NCI-H446 treated with DMSO at 0.1 percent for 48 hours (cell line): ENCODE data around the gene MYDGF.

ENCODE experiments used
- DNase-seq: peaks from one replicate; lab custom pipeline; 2025; lab: John Stamatoyannopoulos, UW

Gene MYDGF

GRCh38 chr19:4673726-4674125 is 3.6 kb upstream of the MYDGF start:
- no peak for DNase-seq

DNA sequence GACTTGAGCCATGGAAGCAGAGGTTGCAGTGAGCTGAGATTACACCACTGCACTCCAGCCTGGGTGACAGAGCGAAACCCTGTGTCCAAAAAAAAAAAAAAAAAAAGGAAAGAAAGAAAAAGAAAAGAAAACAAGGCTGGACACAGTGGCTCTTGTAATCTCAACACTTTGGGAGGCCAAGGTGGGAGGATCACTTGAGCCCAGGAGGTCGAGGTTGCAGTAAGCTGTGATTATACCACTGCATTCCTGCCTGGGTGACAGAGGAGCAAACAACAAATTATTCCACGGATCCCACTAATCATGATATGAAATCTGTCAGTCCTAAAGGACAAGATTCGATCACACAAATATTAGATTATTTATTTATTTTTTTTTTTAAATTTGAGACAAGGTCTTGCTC is 3.1 kb upstream of the MYDGF start:
- DNase-seq = no peak

DNA sequence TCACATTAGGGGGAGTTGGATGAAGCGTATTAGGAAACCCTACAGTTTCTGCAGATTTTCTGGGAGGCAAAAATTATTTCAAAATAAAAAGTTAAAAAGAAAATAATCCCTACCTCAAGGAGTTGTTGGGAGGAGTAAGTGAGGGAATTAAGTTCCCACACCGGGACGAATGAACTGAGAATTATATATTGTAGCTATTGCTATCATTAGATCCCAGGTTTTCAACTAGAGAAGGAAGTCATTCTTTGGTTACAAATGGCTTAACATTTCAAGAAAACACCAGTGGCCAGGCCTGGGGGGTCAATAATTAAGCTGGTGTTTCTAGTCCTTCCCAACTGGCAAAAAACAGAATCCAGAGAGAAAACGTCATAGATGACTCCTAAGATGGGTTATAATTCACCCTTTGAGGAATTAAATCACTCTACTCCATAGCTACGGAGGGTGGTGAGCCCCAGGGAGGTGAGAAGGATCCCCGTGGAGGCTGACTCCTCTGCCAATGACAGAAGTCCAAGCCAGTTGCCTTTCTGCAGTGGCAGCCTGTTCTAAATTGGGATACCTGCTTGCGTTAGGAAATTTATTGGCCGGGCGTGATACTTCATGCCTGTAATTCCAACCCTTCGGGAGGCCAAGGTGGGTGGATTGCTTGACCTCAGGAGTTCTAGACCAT is 1.2 kb upstream of the MYDGF start:
- DNase-seq = no peak

DNA sequence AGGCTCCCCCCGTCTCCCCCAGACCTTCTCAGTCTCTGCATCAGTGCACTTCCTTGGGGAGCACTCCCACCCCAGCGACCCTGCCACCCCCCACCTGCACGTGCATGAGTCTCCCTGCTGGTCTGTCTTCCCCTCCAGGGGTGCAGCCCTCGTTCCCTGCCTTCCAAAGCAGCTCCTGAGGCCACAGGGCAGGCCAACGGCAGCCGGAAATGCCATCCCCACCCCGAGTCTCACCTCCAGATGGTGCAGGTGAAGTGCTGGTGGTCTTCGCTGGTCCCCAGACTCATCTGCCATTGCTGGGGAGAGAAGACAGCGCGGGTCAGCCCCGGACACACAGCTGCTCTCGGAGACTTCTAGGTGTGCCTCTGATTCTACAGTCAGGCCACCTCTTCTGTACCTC is 5.5 kb downstream of the MYDGF start:
- DNase-seq = no peak

GRCh38 chr19:4662812-4663211 is 7.3 kb downstream of the MYDGF start:
- no peak for DNase-seq

DNA sequence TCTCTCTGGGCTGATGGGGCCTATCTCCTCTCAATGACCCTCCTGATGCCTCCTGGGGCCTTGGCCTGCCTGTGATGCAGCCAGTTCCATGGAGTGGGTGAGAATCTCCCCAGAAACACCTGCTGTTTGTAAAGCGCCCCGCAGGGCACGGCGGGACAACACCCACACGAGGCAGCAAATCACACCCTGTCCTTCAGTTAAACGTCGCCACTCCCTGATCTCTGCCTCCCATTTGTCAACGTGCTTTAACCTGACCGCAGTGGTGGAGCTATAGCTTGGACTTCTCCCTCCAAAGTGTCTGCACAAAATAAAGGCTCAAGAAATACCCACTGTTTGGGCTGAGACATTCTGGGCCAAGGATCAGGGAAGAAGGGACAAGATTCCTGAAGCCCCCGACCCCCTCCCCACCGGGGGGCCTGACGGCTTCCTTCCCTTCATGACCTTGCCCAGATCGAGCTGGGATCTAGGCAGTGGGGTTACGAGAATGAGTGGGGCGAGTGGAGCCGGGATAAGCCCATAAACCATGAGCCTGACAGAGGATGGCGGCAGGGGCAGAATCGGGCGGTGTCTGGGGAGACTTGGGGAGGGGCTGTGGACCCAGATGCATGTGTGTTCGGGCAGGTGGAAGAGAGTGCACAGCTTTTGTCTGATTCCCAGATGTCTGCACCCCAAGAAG is 8.0 kb downstream of the MYDGF start:
- DNase-seq = no peak

- DNase-seq = no peak
Measured at GRCh38 chr19:4660993-4661392, 9.1 kb downstream of the MYDGF start.

DNA sequence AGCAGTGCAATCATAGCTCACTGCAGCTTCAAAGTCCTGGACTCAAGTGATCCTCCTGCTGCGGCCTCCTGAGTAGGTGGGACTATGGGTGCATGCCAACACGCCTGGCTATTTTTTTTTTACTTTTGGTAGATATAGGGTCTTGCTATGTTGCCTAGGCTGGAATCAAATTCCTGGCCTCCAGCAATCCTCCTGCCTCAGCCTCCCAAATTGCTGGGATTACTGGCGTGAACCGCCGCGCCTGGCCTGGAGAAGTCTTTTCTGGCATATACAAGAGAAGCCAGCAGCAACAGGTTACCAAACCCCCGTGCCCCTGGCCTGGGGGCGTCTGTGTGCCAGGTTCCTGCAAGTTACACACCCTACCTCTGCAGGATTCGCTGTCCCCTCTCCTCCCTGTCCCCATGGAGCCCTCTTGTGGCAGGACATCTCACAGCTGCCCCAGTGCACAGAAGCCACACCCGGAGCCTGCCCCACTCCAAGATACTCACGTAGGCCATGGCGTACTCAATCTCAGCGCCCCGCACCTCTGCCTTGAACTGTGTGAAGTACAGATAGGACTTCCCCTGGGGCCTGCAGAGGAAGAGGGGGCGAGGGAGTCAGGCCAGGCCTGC is 9.9 kb downstream of the MYDGF start:
- DNase-seq = no peak

GRCh38 chr19:4657835-4658234 is 12.3 kb downstream of the MYDGF start:
- no peak for DNase-seq

DNA sequence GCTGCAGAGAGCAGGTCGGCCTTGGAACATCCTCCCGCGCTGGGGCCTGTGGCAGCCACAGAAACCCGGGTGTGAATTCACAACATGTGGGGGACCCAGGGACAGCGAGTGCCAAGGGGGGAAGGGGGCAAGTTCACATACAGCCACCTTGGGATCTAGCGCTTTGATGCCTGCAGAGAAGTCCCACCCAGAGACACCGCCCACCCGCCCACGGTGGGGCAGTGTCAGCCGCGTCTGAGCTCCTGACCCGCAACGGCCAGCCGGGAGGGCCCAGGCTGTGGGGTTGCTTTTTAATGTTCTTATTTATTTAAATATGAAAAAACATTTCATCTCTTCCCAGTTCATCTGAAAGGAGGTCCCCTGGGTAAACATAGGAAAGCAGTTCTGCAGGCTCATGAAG is 12.9 kb downstream of the MYDGF start:
- no peak for DNase-seq

- DNase-seq = no peak
Measured at GRCh38 chr19:4656102-4656501, 14.0 kb downstream of the MYDGF start.

DNA sequence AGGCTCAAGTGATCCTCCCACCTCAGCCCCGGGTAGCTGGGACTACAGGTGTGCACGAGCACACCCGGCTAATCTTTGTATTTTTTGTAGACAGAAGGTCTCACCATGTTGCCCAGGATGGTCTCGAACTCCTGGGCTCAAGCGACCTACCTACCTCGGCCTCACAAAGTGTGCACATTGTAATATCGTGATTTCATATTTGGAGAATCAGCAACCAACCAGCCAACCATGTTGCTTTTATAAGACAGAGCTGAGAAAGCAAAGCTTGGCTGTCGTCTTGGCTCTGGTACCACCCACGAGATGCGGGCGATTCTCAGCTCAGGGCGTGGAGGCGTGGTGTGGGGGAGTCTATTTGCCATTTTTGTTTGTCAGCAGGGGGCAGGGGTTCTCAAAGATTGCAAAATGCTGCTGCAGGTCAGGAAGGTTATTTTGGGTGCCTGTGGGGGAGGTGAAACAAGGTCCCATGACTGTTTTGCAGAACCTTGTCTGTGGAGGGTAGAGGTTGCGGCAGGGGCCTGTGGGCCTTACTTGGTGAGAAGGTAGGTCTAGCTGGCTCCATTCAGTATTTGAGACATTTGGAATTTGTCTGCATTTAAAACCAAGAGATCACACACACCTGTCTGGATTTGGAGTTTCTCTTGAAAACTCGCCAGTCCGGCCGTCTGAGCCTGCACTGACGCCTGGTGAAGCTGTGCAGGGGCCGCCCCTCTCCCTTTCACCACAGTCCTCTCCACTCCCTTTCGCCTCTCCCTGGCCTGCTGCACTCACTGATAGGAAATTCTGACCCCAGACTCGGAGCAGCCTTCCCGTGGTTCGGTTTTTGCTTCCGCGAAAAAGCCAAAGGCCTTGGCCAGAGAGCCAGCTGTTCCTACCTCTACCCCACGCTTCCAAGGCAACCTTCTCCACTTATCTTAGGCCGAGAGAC is 15.4 kb downstream of the MYDGF start:
- no peak for DNase-seq

GRCh38 chr19:4653793-4654436 is 16.2 kb downstream of the MYDGF start:
- no peak for DNase-seq

DNA sequence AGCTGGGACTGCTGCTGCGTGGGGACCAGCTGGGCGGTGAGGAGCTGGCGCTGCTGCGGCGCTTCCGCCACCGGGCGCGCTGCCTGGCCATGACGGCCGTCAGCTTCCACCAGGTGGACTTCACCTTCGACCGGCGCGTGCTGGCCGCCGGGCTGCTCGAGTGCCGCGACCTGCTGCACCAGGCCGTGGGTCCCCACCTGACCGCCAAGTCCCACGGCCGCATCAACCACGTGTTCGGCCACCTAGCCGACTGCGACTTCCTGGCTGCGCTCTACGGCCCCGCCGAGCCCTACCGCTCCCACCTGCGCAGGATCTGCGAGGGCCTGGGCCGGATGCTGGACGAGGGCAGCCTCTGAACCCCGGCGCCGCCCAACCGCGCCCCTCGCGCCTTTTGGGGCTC is 18.1 kb downstream of the MYDGF start:
- DNase-seq = no peak

DNA sequence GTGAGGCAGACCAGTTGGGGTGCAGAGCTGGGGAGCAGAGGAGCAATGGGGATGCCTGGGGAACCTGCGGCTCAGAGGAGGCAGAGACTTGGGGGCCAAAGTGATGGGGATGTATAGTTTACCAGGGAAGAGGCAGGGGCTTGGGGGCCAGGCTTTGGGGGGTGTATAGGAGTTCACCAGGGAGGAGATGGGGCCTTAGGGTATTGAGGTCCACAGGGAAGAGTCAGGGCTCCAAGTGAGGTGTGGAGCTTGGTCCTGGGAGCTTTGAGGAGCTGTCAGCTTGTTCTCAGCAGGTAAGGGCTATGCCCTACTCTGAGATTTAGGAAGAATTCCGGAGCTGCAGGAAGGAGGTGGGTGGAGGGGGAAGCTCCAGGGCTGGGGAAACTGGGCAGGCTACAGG is 20.0 kb downstream of the MYDGF start:
- DNase-seq = no peak

- DNase-seq = no peak
Measured at GRCh38 chr19:4649392-4650047, 20.6 kb downstream of the MYDGF start.

- DNase-seq = no peak
Measured at GRCh38 chr19:4647676-4648644, 22.2 kb downstream of the MYDGF start.

GRCh38 chr19:4645718-4646117 is 24.4 kb downstream of the MYDGF start:
- no peak for DNase-seq

DNA sequence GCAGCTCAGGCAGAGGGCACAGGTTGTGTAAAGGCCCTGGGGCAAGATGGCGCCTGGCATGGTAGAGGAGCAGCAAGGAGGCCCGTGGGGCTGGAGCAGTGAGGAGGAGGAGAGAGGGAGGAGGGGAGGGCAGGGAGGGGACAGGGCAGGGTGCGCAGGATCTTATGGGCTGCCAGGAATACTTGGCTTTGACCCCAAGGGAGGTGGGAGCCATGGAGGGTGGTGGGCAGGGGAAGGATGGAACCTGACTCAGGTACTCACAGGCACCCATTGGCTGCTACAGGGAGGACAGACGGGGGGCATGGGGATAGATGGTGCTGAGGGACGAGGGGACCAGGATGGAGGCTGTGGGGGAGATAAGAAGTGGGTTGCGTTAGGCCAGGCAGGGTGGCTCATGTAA is 27.5 kb downstream of the MYDGF start:
- no peak for DNase-seq

GRCh38 chr19:4641132-4641531 is 29.0 kb downstream of the MYDGF start:
- DNase-seq = no peak
